Stimulated activated CD4-positive, alpha-beta T cell treated with anti-CD3 and anti-CD28 coated beads, Interleukin-1b, Interleukin-23, amount 100 ng/mL, for 48 hours (primary cell): Measurements from ENCODE around the gene TMEM50B.
A peak's percentile ranks its signal among the peaks of the same experiment; 100 is the strongest.
"Not testable (repeated sequence)": the region's sequence is repeated elsewhere in the genome, so short reads cannot be mapped to it uniquely, and the experiment has no call there.

Experiments
- DNase-seq: peaks from one replicate; pipeline ENCODE4 v3.0.0-alpha.2; 2020

TMEM50B gene

GRCh38 chr21:33477066-33477465 is 2.7 kb downstream of the TMEM50B start:
- no peak for DNase-seq

- DNase-seq, result no peak
Measured at GRCh38 chr21:33473344-33473743, 6.4 kb downstream of the TMEM50B start.

- no peak for DNase-seq
Measured at GRCh38 chr21:33470701-33471100, 9.1 kb downstream of the TMEM50B start.

- not testable (repeated sequence) for DNase-seq
Measured at GRCh38 chr21:33469183-33469582, 10.6 kb downstream of the TMEM50B start.

- DNase-seq, result no peak
Measured at GRCh38 chr21:33461538-33462250, 18.1 kb downstream of the TMEM50B start.

- no peak for DNase-seq
Measured at GRCh38 chr21:33458861-33459260, 20.9 kb downstream of the TMEM50B start.

- no peak for DNase-seq
Measured at GRCh38 chr21:33455686-33456446, 23.9 kb downstream of the TMEM50B start.

- DNase-seq, result no peak
Measured at GRCh38 chr21:33452362-33452761, 27.4 kb downstream of the TMEM50B start.

- no peak for DNase-seq
Measured at GRCh38 chr21:33451634-33452071, 28.1 kb downstream of the TMEM50B start.

GRCh38 chr21:33449616-33450015 is 30.2 kb downstream of the TMEM50B start:
- DNase-seq, result no peak

GRCh38 chr21:33446620-33447019 is 33.2 kb downstream of the TMEM50B start:
- DNase-seq, result not testable (repeated sequence)

GRCh38 chr21:33444499-33444898 is 35.3 kb downstream of the TMEM50B start:
- DNase-seq, result no peak

GRCh38 chr21:33443194-33443593 is 36.6 kb downstream of the TMEM50B start:
- no peak for DNase-seq

GRCh38 chr21:33441489-33442477 is 38.0 kb downstream of the TMEM50B start:
- DNase-seq, result no peak

- DNase-seq, result no peak
Measured at GRCh38 chr21:33437140-33437539, 42.6 kb downstream of the TMEM50B start.

- DNase-seq, result peak; percentile 21
Measured at GRCh38 chr21:33434770-33435360, 44.9 kb downstream of the TMEM50B start.

- no peak for DNase-seq
Measured at GRCh38 chr21:33433425-33434114, 46.2 kb downstream of the TMEM50B start.

- DNase-seq, result no peak
Measured at GRCh38 chr21:33433001-33433400, 46.8 kb downstream of the TMEM50B start.

- DNase-seq, result no peak
Measured at GRCh38 chr21:33432496-33432895, 47.3 kb downstream of the TMEM50B start.

- DNase-seq, result no peak
Measured at GRCh38 chr21:33430858-33431257, 48.9 kb downstream of the TMEM50B start.

- no peak for DNase-seq
Measured at GRCh38 chr21:33428669-33429068, 51.1 kb downstream of the TMEM50B start.

GRCh38 chr21:33427051-33427450 is 52.7 kb downstream of the TMEM50B start:
- no peak for DNase-seq
